HepG2 (cell line): Measurements from ENCODE around the gene TRIM59. TPM values are rescaled to one million over a fixed set of nuclear protein-coding genes. Genes with fewer than 3 reads are reported as not detected.

Experiments
- ATAC-seq: fragments of 200-7000 bp; cut with Tn5 transposase; 3 replicates; pipeline ENCODE4 v1.9.1; 2020; ENCODE audit warnings: mild to moderate bottlenecking, moderate library complexity
- BruUV-seq: library from RNA; stranded (reverse); fragments of 400-500 nt; replicated peaks from 2 replicates; lab custom pipeline; 2021; lab: Mats Ljungman, UMichigan
- CTCF ChIA-PET: fragments of 300-600 bp; formaldehyde crosslinking; extraction: SDS; loops from one replicate; lab custom pipeline; 2021; ENCODE audit warnings: low total read pairs, inconsistent platforms, low intra/inter-chr PET ratio; lab: Yijun Ruan, JAX
- POLR2A ChIA-PET: fragments of 350-600 bp; sonication (Branson Sonifier 250); formaldehyde crosslinking; loops from one replicate; lab custom pipeline; 2020; ENCODE audit warnings: antibody characterized with exemption, inconsistent platforms; lab: Yijun Ruan, JAX
- DNase-seq: peaks from one replicate; pipeline ENCODE4 v3.0.0-alpha.2; 2015; ENCODE audit warnings: low spot score
- FAIRE-seq: peaks from 3 replicates; lab custom pipeline; 2011; peaks lifted over from hg19 to GRCh38; lab: Jason Lieb, UNC
- H2AFZ ChIP-seq: one replicate; pipeline ENCODE4 v1.6.1; 2011; ENCODE audit warnings: low read length, inconsistent platforms
- H3K27ac ChIP-seq: fragments of 300-600 bp; 3 replicates; pipeline ENCODE4 v1.8.0; 2011; ENCODE audit warnings: mixed run types, mild to moderate bottlenecking, mixed read lengths, low read length, inconsistent platforms; ENCODE audit not compliant: insufficient read depth; ENCODE audit errors: extremely low read length
- H3K27me3 ChIP-seq, 2 experiments: fragments of 200-600 bp in 1 of 2; 2 replicates in 1 of 2; 3 replicates in 1 of 2; pipeline versions ENCODE4 v1.6.0 to v1.8.0; 2011; ENCODE audit warnings: low read length in 2 of 2, mild to moderate bottlenecking in 2 of 2, moderate library complexity in 2 of 2, inconsistent platforms in 1 of 2; ENCODE audit not compliant: insufficient read depth in 2 of 2, control insufficient read depth in 1 of 2
- H3K36me3 ChIP-seq, 2 experiments: fragments of 200-600 bp in 1 of 2; replicated peaks in 1 of 2; 2 replicates in 1 of 2; 3 replicates in 1 of 2; pipeline versions ENCODE4 v1.5.1 to v1.8.0; 2011; ENCODE audit warnings: low read length in 2 of 2, inconsistent platforms in 1 of 2; ENCODE audit not compliant: insufficient read depth in 2 of 2, control insufficient read depth in 1 of 2
- H3K4me1 ChIP-seq: 2 replicates; pipeline ENCODE4 v1.5.1; 2012; ENCODE audit warnings: low read length, inconsistent platforms; ENCODE audit not compliant: insufficient read depth
- H3K4me2 ChIP-seq: 2 replicates; pipeline ENCODE4 v1.6.0; 2011; ENCODE audit warnings: low read depth, low read length, inconsistent platforms
- H3K4me3 ChIP-seq, 3 experiments: fragments of 200-600 bp in 1 of 3; sonication (generic), shearing (Covaris generic) in 1 of 3; replicated peaks in 1 of 3; 2 replicates each; pipeline ENCODE4 v1.5.1; 2011 to 2016; ENCODE audit warnings: low read length in 3 of 3, inconsistent platforms in 2 of 3, low read depth in 2 of 3, mild to moderate bottlenecking in 2 of 3, control low read depth in 1 of 3, mixed read lengths in 1 of 3; ENCODE audit not compliant: insufficient read depth in 1 of 3
- H3K79me2 ChIP-seq: one replicate; pipeline ENCODE4 v1.6.1; 2011; ENCODE audit warnings: low read length, inconsistent platforms; ENCODE audit not compliant: insufficient read depth
- H3K9ac ChIP-seq: 2 replicates; pipeline ENCODE4 v1.6.0; 2011; ENCODE audit warnings: mild to moderate bottlenecking, low read depth, low read length, inconsistent platforms; ENCODE audit not compliant: insufficient read depth
- H3K9me3 ChIP-seq: 2 replicates; pipeline ENCODE4 v1.5.1; 2012; ENCODE audit warnings: mild to moderate bottlenecking, low read length
- H4K20me1 ChIP-seq: 2 replicates; pipeline ENCODE4 v1.6.0; 2011; ENCODE audit warnings: inconsistent platforms, mild to moderate bottlenecking, low read length, moderate library complexity; ENCODE audit not compliant: insufficient read depth
- CENPT ChIP-seq: sonication (generic); formaldehyde crosslinking; IDR thresholded peaks from 2 replicates; pipeline ENCODE4 v1.8.0; 2022; ENCODE audit warnings: low read depth, mild to moderate bottlenecking, moderate library complexity, missing genetic modification reagents
- ZNF121 ChIP-seq: sonication (generic); formaldehyde crosslinking; IDR thresholded peaks from 2 replicates; pipeline ENCODE4 v1.5.0; 2020; ENCODE audit warnings: mild to moderate bottlenecking, missing genetic modification reagents
- ZNF770 ChIP-seq: sonication (generic); formaldehyde crosslinking; IDR thresholded peaks from 2 replicates; pipeline ENCODE4 v1.5.0; 2020; ENCODE audit warnings: mild to moderate bottlenecking, missing genetic modification reagents
- WGBS: methylation state at CpG from one replicate; pipeline ENCODE4 v1.1.6; 2017; ENCODE audit warnings: low lambda C conversion rate; 5-methylcytosine and 5-hydroxymethylcytosine counted together
- in situ Hi-C: cut with HindIII; loops from 2 replicates; pipeline ENCODE4 v1.10.0; 2017; ENCODE audit warnings: low pct_unique_long_range_greater_than_20kb; ENCODE audit not compliant: extremely low pct_ligation_motif_present
- intact Hi-C: fragments of 100-400 bp; cut with micrococcal nuclease; formaldehyde crosslinking; loops from one replicate; pipeline ENCODE4 v1.10.0; 2022; ENCODE audit not compliant: unreplicated experiment
- polyA plus RNA-seq, 8 experiments: library from polyadenylated mRNA; depleted of rRNA in 3 of 8; stranded (reverse) in 7 of 8; unstranded in 1 of 8; fragments of >200 nt; fragmentation: Illumina TruSeq in 4 of 8; extraction: Trizol in 4 of 8; gene quantifications; 2 replicates each; pipeline versions ENCODE4 v1.2.1 to v1.2.3, GENCODE V29; 2011 to 2016; ENCODE audit warnings: low read depth in 4 of 8, missing spikeins in 1 of 8, mixed read lengths in 1 of 8; ENCODE audit not compliant: insufficient read depth in 1 of 8
- total RNA-seq, 5 experiments: library from RNA; depleted of rRNA; stranded (reverse); fragments of >200 nt; fragmentation: Illumina TruSeq; extraction: Trizol; gene quantifications; 2 replicates each; pipeline ENCODE4 v1.2.3, GENCODE V29; 2016; ENCODE audit warnings: low read depth in 1 of 5

The TRIM59 gene
- total and polyA plus RNA-seq, 2 of the 13 experiments (the other 11 are each of a cell fraction or from before 2014, with no cell fraction given) = 1.3 to 3.2 TPM

- Histone ChIP-seq H4K20me1 (no peaks in the 10 kb centered on the region; the same call in 1 of the 2 replicates), H3K9me3 (no peaks in the 10 kb centered on the region), H3K4me2 (no peak overlapping the region), H3K27me3 (no peaks in the 10 kb centered on the region), H3K27ac (no peak overlapping the region)
- ATAC-seq (no peak), FAIRE-seq (no peak)
- ChIA-PET CTCF (no interaction called here), POLR2A (no interaction called here)
- WGBS = 92% methylated on average over 1 of the region's 1 CpG
- intact Hi-C loops = loop anchor here (5.0 kb wide), 1 partner anchor 185 kb away; the partner anchor contains the start of gene C3orf80
- TF ChIP-seq ZNF770 (CRISPR knock-in tag) (peak; percentile 42; the same call in 1 of the 2 replicates), CENPT (no peak), ZNF121 (CRISPR knock-in tag) (peak; percentile 84)
- TF ChIP-seq, all 625 proteins: peak for 2
- no peak overlapping the region for H2AFZ ChIP-seq
- H3K79me2 ChIP-seq = peaks cover 20% of the 10 kb centered on the region
- H3K36me3 ChIP-seq = peaks cover 4 to 47% of the 10 kb centered on the region in 2 experiments; a peak in 4 of 5 replicates
- in situ Hi-C loops = loop anchor here (5.0 to 25.0 kb wide), 2 partner anchors 250 to 375 kb away; no protein-coding TSS in a partner anchor
- H3K4me1 ChIP-seq = peaks cover 11% of the 10 kb centered on the region
- H3K4me3 ChIP-seq = no peak overlapping the region
- DNase-seq = no peak
- H3K9ac ChIP-seq = no peak overlapping the region
- no TSS peak for BruUV-seq
Measured at GRCh38 chr3:160412477-160412876, 37.1 kb downstream of the TRIM59 start.
